Measurements from ENCODE around the gene MEGF9. TPM values are rescaled to one million over a fixed set of nuclear protein-coding genes. Genes with fewer than 3 reads are reported as not detected.

MEGF9 gene
- total RNA-seq, 4 donors from 2014 or later = 65.2 to 194 (median 138) TPM

- intact Hi-C loops (cut with DNase I) = no loop called here
- Histone ChIP-seq H3K9me3 (no peaks in the 10 kb centered on the region), H3K4me3 (replicated peaks in 1 of 3) (no peak overlapping the region), H3K36me3 (no peaks in the 10 kb centered on the region), H3K27me3 (no peaks in the 10 kb centered on the region), H3K4me1 (peaks cover 0 to 16% of the 10 kb centered on the region in 2 donors), H3K27ac (peak overlapping the region in 1 of 3 donors; percentile 9)
- WGBS, 2 donors = 88 to 91% methylated on average over 2 of the region's 2 CpGs
- DNase-seq = no peak
- TF ChIP-seq POLR2A (IDR thresholded peaks at IDR 0.05) = no peak
- TF ChIP-seq, protein P1, sequence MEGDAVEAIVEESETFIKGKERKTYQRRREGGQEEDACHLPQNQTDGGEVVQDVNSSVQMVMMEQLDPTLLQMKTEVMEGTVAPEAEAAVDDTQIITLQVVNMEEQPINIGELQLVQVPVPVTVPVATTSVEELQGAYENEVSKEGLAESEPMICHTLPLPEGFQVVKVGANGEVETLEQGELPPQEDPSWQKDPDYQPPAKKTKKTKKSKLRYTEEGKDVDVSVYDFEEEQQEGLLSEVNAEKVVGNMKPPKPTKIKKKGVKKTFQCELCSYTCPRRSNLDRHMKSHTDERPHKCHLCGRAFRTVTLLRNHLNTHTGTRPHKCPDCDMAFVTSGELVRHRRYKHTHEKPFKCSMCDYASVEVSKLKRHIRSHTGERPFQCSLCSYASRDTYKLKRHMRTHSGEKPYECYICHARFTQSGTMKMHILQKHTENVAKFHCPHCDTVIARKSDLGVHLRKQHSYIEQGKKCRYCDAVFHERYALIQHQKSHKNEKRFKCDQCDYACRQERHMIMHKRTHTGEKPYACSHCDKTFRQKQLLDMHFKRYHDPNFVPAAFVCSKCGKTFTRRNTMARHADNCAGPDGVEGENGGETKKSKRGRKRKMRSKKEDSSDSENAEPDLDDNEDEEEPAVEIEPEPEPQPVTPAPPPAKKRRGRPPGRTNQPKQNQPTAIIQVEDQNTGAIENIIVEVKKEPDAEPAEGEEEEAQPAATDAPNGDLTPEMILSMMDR (IDR thresholded peaks at IDR 0.05) = no peak
Measured at GRCh38 chr9:120627073-120627472, 87.2 kb downstream of the MEGF9 start.

DNA sequence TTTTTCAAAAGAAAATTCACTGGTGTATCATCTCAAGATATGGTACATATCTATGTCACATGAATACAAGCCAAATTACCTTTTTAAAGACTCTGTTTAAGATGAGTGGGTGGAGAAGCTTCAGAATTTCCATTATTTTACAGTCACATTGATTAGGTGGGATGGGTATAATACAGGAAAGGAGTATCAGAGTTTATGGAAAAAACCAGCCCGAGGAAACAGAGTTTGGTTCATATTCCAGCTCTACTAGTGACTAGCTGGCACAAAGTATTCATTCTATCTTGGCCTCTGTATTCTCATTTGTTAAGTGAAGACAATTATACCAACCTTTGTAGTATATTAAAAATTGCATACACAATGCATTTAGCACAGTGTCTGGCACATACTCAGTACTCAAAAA is 87.8 kb downstream of the MEGF9 start:
- WGBS, 2 donors = 84 to 87% methylated on average over 1 of the region's 1 CpG
- Histone ChIP-seq H3K36me3 (no peaks in the 10 kb centered on the region), H3K4me1 (peaks cover 0 to 16% of the 10 kb centered on the region in 2 donors), H3K9me3 (no peaks in the 10 kb centered on the region), H3K4me3 (replicated peaks in 1 of 3) (no peak overlapping the region), H3K27ac (peak overlapping the region in 1 of 3 donors; percentile 9), H3K27me3 (no peaks in the 10 kb centered on the region)
- DNase-seq = no peak
- intact Hi-C loops (cut with DNase I) = no loop called here
- TF ChIP-seq, protein P1 (IDR thresholded peaks at IDR 0.05) = no peak

DNA sequence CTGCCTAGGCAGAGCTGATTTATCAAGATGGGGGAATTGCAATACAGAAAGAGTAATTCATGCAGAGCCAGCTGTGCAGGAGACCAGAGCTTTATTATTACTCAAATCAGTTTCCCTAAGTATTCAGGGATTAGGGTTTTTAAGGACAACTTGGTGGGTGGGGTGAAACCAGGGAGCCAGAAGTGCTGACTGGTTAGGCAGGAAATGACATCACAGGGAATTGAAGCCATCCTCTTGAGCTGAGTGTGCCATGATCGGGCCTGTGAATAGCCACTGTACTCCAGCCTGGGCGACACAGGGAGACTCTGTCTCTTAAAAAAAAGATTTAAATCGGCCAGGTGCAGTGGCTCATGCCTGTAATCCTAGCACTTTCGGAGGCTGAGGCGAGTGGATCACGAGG is 89.0 kb downstream of the MEGF9 start:
- Histone ChIP-seq H3K27me3 (no peaks in the 10 kb centered on the region), H3K36me3 (no peaks in the 10 kb centered on the region), H3K4me1 (peaks cover 8 to 24% of the 10 kb centered on the region in 2 donors), H3K4me3 (replicated peaks in 1 of 3) (no peak overlapping the region), H3K9me3 (no peaks in the 10 kb centered on the region), H3K27ac (no peak overlapping the region)
- intact Hi-C loops (cut with DNase I) = no loop called here
- DNase-seq = no peak
- TF ChIP-seq, protein P1 (IDR thresholded peaks at IDR 0.05) = no peak
- no peak for TF ChIP-seq POLR2A (IDR thresholded peaks at IDR 0.05)
- 93 to 94% methylated on average over 6 of the region's 6 CpGs for whole genome bisulfite sequencing, 2 donors

DNA sequence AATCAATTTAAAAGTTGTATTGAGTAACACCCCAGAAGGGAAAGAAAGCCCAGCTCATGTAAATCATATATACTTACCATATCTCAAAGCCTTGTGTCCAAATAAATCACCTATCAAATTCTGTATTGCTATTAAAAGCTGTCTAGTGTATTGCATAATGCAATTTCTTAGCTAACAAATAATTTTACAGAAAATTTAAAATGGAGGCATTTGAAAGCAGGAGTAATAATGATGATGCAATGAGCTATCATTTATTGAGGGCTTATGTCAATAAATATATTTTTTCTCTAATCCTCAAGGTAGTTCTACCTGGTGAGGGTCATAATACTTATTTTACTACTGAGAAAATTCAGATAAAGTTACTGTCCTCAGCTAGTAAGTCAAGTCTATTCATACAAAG is 91.5 kb downstream of the MEGF9 start:
- no peaks in the 10 kb centered on the region for H3K27me3 ChIP-seq
- TF ChIP-seq, protein P1 (IDR thresholded peaks at IDR 0.05) = no peak
- no peak for TF ChIP-seq POLR2A (IDR thresholded peaks at IDR 0.05)
- H3K4me3 ChIP-seq (replicated peaks in 1 of 3) = no peak overlapping the region
- no peak overlapping the region for H3K27ac ChIP-seq
- no peak for DNase-seq
- no peaks in the 10 kb centered on the region for H3K36me3 ChIP-seq
- intact Hi-C loops (cut with DNase I) = no loop called here
- H3K9me3 ChIP-seq = no peaks in the 10 kb centered on the region
- peaks cover 12 to 25% of the 10 kb centered on the region in 2 donors for H3K4me1 ChIP-seq

DNA sequence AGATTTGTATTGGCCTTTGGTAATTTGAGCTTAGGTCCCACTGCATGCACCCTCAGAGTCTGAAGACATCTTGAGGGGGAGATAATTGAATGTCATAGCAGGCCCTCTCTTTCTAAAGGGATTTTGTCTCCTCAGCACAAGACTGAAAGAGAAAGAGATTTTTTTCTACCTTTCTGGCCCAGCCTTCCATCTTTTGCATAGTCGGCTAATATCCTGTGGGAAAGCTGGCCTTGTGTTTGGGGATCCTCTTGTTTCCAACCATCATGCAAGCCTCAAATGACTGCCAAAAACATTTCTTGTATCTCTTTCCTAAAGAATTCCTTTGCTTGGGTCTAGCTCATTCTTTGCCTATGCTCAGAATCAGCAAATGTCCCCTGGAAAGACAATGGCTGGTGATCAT is 92.3 kb downstream of the MEGF9 start:
- 92 to 100% methylated on average over 1 of the region's 1 CpG for WGBS, 2 donors
- intact Hi-C loops (cut with DNase I) = no loop called here
- TF ChIP-seq, protein P1 (IDR thresholded peaks at IDR 0.05) = no peak
- no peak for TF ChIP-seq POLR2A (IDR thresholded peaks at IDR 0.05)

More for the DNA sequence above, 92.3 kb downstream of the MEGF9 start:
- DNase-seq = no peak
- Histone ChIP-seq H3K4me3 (replicated peaks in 1 of 3) (no peak overlapping the region), H3K36me3 (no peaks in the 10 kb centered on the region), H3K4me1 (peaks cover 12 to 34% of the 10 kb centered on the region in 2 donors), H3K27ac (peak overlapping the region in 2 of 3 donors; percentile 31 to 42), H3K27me3 (no peaks in the 10 kb centered on the region), H3K9me3 (no peaks in the 10 kb centered on the region)

All from thyroid gland (tissue), 4 donors.